ENCODE measurements around the gene CELF3.
"Not testable (repeated sequence)": the region's sequence is repeated elsewhere in the genome, so short reads cannot be mapped to it uniquely, and the experiment has no call there.

The CELF3 gene

DNA sequence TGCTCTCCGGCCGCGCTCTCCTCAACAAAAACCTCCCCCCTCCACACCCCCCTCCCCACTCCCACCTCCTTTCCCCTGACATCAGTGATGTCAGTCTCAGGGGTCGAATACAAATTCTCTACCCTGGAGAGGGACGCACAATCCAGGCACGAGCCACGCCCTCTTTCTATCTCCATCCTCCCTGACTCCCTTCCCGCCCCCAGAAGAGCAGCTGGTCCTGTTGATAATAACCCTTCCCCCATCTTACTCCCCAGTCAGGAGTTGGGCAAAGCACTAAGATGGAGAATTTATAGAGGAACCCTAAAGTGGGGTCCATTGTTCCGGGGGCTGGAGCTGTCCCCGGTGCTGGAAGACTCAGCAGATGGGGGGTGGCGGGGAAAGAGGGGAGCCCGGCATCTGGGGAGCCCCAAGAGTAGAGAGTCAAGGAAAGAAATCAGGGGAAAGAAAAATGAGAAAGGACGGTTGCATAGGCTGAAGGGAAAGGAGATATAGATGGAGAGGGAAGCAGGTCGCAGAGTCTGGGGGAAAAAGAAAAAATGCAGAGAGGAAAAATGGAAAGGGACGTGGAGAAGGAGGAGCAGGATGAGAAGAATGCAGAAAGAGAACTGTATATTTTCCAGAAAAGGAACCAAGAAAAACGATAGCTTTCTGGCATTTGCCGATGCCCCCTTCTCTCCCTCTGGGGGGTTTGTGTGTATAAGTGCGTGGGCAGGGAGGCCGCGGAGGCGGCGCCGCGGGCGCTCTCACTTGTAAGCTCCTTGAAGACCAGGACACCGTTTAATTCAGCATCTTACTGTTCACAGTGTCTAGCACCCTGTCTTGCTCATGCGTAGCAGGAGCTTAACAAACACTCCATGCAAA is at the start of gene CELF3:
Gene CELF3 (minus strand): TSS at position 33 of the 861 bp plus-strand sequence. CDS start 783 bp downstream, outside the sequence.
- no peak for DNase-seq (ENCODE audit: low read depth, low spot score)

DNA sequence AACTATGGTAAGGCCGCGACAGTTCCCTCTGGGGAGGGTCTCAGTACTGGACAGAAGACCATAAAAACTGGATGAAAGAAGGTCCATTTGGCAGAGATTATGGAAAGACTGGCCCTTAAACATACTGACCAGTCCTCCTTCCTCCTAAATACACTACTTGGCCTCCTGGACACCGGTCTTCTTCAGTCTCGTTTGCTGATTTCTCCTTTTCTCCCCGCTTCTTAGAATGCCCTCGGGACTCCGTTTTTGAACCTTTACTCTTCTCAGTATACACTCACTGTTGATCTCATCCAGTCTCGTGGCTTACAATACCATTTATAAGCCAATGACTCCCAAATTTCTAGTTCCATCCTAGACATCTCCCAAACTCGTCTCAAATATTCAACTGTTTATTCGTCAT is 47.4 kb upstream of the CELF3 start:
- DNase-seq (ENCODE audit: low read depth, low spot score) = no peak

GRCh38 chr1:151762941-151763921 is 46.6 kb upstream of the CELF3 start, which contains the start of gene MRPL9:
MRPL9 (minus strand) TSS chr1:151763496; CDS start chr1:151763479, 17 bp downstream.
- peak; percentile 72 for DNase-seq (ENCODE audit: low read depth, low spot score)

DNA sequence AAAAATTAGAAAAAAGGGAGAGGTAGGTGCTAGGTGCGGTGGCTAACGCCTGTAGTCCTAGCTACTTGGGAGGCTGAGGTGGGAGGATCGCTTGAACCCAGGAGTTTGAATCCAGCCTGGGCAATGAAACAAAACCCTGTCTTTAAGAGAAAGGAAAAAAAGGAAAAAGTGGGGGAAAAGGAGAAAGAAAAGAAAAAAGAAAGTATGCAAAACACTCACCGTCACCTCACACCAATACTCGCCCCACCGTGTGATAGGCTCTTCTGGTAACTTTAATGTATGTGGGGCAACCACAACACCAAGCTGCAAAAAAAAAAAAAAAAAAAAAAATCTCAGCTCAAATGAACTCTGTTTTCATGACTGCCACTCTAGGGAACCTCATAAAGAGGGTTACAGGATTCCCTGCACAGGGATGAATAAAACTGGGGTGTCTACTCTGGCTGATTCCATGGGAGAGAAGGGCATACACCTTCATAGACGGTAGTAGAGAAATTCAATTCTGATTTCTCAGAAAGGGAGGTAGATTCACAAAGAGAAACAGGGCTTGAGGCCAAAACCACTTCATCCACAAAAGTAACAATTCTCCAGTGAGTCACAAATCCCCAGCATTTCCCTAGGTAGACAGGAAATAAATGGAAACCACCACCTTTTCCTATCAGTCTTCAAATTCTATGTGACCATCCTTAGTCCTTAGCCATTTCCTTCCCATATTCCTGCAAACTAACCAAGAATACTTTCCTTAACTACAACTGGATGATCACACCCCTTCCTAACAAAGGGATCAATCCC is 44.2 kb upstream of the CELF3 start:
- no peak for DNase-seq (ENCODE audit: low read depth, low spot score)

- DNase-seq (ENCODE audit: low read depth, low spot score) = no peak
Observed at GRCh38 chr1:151759241-151759640, 42.6 kb upstream of the CELF3 start.

- DNase-seq (ENCODE audit: low read depth, low spot score) = no peak
Observed at GRCh38 chr1:151756291-151756690, 39.7 kb upstream of the CELF3 start.

DNA sequence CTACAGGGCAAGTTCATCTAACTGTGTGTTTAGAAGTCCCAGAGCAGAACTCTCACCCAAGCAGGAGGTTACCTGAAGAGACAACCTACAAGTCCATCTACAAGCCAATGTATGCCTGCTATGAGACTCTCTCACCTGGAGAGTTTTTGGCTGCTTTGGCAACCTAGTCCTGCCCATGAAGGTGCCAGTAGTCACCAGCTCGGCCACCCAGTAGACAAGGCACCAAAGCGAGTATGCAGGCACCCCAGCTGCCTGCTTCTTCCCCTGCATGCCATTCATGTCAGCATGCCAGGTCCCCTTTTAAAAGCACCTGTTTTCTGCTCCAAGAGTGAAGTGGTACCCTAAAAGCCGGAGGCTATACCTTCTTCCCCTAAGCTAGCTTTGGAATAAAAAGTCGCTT is 24.9 kb upstream of the CELF3 start:
- DNase-seq (ENCODE audit: low read depth, low spot score) = no peak

- DNase-seq (ENCODE audit: low read depth, low spot score) = no peak
Observed at GRCh38 chr1:151739590-151740355, 23.2 kb upstream of the CELF3 start.

DNA sequence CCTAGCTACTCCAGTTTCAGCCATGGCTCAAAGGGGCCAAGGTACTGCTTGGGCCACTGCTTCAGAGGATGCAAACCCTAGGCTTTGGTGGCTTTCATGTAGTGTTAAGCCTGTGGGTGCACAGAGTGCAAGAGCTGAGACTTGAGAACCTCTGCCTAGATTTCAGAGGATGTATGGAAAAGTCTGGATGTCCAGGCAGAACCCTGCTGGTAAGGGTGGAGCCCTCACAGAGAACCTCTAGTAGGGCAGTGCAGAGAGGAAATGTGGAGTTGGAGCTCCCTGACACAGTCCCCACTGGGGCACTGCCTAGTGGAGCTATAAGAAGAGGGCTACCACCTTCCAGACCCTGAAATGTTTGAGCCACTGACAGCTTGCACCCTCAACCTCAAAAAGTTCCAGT is 20.9 kb upstream of the CELF3 start:
- no peak for DNase-seq (ENCODE audit: low read depth, low spot score)

- no peak for DNase-seq (ENCODE audit: low read depth, low spot score)
Observed at GRCh38 chr1:151737026-151737425, 20.4 kb upstream of the CELF3 start.

DNA sequence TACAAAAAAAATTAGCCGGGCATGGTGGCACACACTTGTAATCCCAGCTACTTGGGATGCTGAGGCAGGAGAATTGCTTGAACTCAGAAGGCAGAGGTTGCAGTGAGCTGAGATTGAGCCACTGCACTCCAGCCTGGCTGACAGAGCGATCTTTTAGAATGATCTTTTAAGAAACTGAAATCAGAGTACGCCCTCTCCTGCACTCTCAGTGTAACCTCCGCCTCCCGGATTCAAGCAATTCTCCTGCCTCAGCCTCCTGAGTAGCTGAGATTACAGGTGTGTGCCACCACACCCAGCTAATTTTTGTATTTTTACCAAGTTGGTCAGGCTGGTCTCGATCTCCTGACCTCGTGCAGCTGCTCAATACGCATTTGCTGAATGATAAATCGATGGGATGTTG is 17.4 kb upstream of the CELF3 start:
- DNase-seq (ENCODE audit: low read depth, low spot score) = not testable (repeated sequence)

GRCh38 chr1:151733126-151733525 is 16.5 kb upstream of the CELF3 start:
- no peak for DNase-seq (ENCODE audit: low read depth, low spot score)

DNA sequence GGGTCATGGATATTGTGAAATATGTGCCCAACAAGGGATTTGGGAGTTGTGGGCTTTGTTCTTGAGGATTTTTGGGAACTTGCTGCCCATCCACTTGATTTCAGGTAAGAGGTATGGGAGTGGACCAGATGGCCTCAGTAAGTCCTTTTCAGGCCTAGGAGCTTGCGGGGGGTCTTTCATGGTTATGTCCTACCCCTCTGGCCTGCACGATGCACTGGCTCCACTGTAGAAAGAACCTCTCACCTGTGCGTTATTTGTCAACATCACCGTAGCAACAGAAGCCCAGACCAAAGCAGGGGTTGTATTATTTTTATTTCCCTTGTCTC is 13.3 kb upstream of the CELF3 start:
- no peak for DNase-seq (ENCODE audit: low read depth, low spot score)

DNA sequence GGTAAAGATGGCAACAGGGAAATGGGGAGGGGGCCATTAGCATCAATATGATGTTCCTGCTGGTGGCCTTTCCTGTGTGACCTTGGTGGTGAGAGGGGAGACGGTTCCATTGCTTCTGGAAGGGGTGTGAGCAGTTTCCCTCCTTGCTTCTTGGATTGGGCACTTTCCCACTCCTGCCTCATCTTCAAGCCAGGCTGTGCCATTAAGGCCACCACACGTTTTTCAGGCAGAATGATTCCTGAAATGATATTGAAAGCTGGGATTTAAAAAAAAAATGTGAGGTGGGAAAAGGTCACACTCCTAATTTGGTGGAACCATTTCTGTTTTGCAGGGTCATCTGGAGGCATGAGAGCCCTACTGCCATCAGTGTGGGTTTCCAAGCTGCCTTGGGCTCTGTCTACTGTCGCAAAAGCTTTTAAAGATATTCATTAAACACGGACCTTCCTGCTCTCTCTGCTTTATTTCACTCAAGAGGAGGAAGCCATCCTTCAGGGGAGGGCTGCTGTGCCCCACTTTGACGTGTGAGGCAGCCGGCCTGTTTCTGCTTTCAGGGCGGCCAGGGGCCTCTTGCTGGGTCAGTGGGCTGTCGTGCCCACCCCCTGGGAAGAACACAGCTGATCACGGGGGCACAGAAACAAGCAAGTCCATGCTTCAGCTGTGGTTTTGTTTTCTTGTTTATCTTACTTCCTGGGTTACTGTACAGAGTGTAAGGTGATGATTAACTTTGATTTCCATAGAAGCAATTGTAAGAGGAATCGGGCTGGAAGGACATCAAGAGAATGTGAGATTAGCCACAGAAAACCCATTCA is 12.8 kb upstream of the CELF3 start:
- DNase-seq (ENCODE audit: low read depth, low spot score) = no peak

GRCh38 chr1:151728151-151729054 is 11.8 kb upstream of the CELF3 start:
- no peak for DNase-seq (ENCODE audit: low read depth, low spot score)

GRCh38 chr1:151723726-151724370 is 7.2 kb upstream of the CELF3 start:
- DNase-seq (ENCODE audit: low read depth, low spot score) = no peak

DNA sequence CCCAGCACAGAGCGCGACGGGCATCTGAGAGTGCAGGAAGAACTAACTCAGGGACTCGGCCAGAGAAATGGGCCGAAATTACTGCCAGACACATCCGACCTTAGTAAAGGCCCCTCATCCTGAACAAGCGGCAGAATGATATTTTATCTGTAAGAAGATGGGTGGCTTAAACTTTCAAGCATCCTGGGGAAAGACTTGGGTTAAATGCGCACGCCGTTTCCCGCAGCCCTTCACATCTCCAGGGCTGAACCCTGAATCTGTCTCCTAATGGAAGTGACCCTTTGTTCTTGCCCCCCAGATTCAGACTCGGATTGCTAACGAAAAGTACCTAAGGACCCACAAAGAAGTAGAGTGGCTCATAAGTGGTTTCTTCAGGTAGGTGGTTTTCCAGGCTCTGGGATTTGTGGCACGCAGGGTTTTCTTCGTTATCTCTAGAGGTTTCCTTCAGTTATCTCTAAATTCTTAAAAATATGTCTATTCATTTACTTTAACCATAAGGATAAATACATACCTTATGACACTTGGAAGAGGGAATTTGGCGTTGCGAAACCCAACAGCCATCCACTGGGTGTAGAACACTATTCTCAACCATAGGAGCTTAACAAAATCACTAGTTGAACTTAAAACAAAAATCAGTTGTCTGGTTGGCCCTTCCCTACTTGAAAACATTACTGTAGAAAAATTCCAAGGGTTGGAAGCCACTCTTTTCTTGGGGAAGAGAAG is 5.3 kb upstream of the CELF3 start:
- DNase-seq (ENCODE audit: low read depth, low spot score) = no peak

Measured in activated CD4-positive, CD25-positive, alpha-beta regulatory T cell treated with anti-CD3 and anti-CD28 coated beads, Interleukin-2, amount 50 U/mL, for 16 hours (primary cell).